Stimulated activated CD8-positive, alpha-beta memory T cell treated with anti-CD3 and anti-CD28 coated beads, Interleukin-12 subunit alpha, Interleukin-12 subunit beta, amount 100 ng/mL, for 4 hours (primary cell): Measurements from ENCODE around the gene GAP43.

Experiments
- DNase-seq: peaks from one replicate; pipeline ENCODE4 v3.0.0-alpha.2; 2020; ENCODE audit warnings: low read depth

GAP43 gene

DNA sequence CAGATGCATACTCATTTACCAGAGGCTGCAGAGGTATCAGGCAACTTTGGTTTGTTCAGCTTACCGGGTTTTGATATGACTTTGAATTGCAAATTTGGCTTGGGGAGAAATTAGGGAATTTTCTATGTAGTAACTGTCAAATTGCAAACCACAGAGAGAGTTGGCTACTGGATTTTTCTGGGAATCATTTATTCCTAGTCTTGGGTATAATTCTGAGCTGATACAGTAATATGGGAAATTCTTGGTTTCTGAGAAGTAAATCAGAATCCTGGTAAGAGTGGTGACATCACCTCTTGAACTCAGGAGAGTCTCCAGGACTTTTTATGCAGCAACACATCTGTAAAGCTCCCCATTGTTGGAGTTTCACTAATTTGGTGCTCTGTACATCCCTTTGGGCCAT is 39.0 kb downstream of the GAP43 start:
- DNase-seq: no peak

DNA sequence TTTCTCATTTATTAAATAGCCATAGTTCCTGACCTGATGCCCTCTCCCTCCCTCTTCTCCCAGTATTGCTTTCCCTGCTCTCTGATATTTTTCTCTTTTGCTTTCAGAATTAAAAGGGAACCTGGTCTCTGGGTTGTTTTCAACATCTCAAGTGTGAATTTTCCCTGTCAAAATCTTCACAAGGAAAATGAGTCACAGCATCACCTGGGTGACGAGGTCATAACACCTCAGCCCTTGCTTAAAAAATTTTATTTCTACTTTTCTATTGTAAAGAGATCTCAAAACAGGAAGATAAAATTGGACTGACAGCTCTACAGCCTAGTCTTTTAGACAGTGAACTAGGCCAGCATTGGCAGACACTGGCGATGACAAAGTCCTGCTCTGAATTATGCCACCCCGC is 40.1 kb downstream of the GAP43 start:
- no peak for DNase-seq

DNA sequence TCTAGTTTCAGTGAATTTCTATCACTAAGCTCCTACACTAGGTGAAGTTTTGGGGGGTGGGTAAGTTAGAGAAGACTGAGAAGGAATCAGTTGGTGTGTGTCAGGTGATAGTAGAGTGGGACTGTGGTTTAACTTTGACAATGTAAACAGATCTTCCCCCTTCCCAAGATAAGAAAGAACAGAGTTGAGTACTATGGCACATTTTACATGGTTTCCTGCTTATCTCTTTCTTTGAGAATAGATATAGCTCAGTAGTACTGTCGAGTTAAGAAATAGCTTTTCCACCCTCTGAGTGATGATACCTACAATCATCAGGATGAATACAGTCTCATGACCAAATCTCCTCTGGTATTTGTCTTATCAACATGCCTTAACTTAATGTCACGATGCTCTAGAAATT is 42.8 kb downstream of the GAP43 start:
- no peak for DNase-seq

DNA sequence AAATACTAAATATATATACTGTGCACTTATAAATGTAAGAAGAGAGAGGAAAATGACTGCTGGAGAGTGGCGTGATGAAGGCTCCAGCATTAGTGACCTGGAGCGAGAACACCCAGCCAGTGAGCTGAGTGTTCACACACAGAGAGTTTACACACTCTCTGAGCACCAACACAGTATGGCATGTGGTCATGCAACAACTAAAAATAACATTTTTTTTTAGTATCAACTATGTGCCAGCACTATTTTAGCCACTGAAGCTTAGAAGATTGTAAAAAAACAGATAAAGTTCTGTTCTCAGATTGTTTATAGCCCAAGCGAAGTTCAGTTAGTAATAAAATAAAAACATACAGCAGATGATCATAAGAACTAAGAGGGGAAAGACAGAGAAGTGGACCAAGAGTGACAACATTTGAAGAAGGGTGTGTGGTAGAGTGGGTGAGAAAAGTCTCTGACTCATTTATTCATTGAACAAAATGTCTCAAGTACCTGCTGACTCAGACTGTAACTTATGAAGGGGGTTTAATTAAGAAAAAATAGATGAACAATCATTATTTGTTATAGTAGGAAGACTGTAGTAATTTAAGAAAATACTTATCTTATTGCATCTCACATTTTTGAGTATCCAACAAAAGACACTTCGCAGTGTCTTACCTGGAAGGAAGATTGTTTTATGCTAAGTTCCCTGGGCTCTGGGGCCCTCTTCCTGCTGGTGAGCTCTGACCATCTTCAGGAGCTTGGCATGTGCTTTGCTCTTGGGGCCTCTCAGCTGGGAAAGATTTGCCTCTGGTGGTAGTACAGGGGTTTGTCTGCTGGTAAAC is 43.8 kb downstream of the GAP43 start:
- no peak for DNase-seq

DNA sequence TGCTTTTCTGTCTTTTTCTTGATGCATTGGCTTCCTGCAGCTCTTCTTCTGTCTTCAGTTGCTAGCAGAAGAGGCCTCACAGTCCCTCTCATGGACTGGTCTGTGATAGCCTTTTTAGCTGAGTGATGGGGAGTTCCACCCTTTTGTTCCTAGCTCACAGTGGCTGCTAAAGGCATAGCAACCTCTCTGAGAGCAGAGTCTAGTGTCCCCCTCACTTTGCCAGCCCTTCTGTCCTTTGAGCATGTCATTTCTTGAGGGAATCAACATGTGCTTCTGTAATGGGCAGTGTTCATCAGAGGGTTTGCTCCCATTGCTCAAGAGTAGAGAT is 44.4 kb downstream of the GAP43 start:
- no peak for DNase-seq

DNA sequence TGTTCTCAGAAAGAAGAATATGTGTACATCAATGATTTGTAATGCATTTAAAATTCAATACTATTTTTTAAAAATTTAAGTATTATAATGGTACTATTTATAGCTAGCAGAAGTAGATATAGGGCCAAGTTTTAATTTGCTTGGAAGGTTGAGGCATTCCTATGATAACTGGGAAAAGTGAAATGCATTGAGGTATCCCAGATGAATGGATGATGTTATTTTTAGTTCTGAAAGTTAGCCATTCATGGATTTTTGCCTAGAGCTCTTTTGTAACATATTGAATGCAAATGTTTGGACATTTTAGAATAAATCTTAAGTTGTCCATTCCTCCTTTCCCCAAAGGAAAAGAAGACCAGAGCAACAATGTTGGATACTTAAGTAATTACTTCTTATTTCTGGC is 47.6 kb downstream of the GAP43 start:
- no peak for DNase-seq

DNA sequence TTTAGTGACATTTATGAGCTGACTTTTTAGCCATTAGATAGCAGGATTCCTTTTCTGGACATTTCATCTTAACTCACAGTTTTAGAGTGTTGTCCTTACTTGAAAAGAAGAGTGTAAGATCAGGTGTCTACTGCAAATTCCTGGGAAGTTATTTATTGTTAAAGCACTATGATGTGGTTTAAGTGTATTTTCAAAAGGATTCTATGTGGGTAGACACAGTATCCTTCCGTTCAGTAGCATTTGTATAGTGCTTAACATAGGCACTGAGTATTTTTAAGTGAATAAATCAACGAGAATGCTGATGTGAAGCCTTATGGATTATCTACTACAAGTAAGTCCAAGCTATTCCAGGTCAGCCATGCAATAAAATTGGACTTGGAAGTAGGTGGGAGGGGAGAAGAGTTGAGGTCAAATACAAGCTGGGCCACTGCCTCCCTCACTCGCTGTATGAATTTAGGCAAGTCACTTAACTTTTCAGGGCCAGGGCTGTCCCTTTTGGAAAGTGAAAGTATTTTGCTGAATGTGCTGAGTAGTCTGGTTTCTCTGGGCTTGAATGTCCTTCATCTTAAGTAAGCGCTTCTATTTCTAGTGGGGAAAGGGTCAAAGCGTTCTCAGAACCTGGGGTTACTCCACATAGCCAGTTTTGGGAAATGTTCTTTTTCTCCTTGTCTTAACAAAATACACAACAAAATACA is 48.6 kb downstream of the GAP43 start:
- no peak for DNase-seq

DNA sequence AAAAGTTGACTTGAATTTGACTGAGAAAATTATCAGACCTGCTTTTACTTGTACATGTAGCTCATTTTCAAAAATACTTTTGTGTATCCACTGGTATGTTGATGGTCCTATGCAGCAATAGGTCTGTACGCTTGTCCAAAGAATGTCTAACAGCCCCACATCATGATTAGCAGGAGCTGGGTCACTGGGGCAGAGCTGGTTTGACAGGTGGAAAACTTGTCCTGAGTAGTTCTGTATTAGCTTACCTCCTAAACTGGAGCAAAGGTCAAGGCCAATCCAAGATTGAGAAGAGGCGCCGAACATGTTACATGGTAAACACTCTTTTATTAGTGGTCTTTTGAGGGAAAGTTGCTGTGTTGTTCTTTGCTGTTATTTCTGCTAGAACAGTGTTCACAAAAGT is 50.6 kb downstream of the GAP43 start:
- DNase-seq: no peak

DNA sequence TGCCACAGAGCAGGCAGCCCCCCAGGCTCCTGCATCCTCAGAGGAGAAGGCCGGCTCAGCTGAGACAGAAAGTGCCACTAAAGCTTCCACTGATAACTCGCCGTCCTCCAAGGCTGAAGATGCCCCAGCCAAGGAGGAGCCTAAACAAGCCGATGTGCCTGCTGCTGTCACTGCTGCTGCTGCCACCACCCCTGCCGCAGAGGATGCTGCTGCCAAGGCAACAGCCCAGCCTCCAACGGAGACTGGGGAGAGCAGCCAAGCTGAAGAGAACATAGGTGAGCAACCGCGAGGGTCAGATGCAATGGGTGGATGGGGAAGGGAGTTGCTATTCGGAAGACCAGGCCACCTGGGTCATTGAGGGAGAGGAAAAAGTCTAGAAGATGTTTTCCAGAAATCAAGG is 53.0 kb downstream of the GAP43 start:
- no peak for DNase-seq

DNA sequence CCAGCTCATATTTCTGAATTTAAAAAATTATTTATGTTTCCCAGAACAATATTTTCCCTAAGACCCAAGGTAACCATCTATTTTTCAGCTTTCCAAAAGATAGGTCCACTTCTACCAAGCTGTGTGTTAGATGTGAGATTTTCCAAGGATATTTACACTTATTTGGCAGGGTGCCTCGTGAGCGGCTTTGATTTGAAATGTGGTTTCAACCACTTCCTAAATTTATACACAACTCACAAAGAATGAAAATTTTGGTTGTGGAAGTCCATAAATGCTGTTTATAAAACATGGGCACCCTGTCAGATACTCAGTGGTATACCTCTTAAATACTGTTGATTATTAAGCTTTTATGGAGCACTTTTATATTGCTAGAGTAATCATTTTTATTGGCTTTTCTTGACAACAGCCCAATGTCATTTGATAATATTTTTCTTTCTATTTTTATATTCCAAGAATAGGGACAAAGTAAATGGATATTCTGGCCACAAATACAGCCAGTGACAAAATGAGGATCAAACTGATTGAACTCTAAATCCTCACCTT is 57.6 kb downstream of the GAP43 start:
- DNase-seq: no peak

DNA sequence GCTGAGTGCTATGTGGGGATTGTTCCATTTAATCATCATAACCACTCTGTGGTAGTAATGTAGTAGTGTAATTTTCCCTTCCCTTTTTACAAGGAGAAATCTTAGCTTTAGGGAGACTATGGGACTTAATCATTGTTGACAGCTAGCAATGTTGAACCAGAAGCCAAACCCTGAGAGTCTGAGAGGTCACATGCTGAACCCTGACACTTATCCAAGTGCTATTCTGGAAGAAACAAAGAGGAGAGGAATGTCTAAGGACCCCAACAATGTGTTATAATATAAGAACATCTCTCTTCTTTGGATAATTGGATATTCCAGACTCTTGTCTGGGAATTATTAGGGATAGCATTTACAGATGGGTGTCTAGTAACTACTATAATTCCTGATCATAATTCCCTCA is 58.4 kb downstream of the GAP43 start:
- DNase-seq: no peak

DNA sequence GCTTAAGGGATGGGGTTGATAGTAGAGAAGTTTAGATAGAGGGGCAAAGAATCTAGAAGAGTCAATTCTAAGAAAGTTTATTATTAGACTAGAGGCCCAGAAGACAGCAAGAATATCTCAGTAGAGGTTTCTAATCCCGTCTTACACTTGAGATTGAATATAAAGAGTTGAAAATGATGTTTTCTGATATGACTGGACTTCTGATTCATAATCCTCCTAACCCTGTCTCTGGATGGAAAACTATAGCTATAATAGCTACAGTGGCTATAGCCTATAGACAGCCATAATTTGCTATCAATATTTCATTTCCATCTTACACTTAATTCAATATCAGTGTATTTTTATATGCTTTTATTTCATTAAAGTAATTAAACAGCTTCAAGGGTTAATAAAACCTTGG is 60.0 kb downstream of the GAP43 start:
- no peak for DNase-seq

DNA sequence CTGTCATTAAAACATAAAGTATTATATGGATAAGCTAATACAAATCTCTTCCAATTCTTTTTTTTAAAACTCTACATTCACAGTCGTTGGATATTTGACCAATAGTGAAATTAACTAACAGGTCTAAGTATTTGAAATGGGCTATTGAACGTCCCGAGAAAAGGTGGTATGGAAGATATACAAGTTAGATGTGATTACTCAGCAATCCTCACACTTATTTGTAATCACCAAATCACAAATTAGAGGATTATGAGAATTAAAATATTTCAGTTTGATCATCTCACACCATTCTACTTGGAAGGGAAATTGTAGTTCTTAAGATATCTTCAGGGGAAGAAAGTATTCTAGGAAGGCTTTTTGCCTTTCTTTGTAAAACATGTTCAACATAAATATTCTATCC is 60.5 kb downstream of the GAP43 start:
- DNase-seq: no peak

DNA sequence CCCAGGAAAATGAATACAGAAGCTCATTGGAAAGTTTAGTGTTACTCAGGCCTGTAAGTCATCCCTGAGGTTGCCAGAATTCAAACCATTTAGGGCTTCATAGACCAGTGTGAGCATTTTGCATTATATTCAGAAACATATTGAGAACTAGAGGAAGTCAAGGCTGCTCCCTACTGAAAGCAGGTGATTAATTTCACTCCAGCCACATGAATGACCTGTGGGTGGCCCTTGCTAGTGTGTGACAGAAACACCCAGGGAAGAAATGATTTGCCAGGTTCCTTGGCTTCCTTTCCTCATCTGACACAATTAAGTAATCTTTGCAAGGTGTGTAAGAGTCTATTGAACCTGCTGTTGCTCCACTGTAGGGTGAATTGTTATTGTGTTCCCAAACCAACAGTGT is 61.8 kb downstream of the GAP43 start:
- no peak for DNase-seq

DNA sequence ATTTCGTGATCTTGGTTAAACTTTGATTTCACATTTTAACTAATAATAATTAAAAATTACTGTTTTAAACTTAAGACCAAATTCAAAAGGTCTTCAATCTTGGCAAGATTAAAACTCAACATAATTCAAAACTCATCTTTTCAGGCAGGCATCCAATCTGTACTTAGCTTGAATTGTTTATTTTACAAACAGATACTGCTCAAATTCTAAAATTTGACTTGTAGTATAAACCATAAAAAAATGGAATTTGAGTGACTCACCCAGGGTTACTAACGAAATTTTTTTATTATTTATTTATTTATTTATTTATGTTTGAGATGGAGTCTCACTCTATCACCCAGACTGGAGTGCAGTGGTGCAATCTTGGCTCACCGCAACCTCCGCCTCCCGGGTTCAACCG is 64.4 kb downstream of the GAP43 start:
- no peak for DNase-seq

DNA sequence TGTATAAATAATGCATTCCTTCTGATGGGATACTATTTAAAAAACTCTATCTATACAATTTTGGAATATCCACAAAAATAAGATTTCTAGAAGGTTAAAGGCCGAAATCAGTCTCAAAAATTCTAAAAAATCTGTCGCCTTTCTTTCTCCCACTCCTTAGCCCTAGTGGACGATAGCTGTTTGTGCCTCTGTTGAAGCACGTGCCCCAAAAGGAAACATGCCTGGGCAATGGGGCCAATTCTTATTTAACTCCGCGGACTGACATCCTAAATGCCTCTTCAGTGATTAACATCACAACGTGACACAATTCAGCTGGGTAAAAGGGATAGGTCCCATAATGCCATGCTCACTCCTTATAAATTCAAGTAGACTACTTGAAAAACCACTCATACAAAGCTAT is 65.1 kb downstream of the GAP43 start:
- DNase-seq: no peak

DNA sequence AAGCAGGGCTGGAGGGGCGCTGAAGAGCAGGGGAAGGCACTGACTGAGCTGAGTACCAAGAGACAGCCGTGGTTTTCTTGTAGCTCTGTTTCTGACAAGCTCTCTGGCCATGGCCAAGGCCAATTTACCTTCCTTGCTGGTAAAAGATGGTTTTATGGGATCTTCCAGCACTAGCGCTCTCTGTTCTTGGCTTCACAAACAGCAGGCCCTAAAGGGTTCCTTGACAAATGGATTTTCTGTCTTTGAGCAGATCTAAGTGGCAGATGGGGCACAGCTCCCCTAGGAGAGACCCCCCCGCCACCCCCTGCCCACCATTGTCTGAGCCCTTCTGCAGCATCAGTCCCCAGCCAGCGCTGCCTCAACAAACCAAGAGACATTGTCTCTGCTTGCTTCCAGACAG is 66.6 kb downstream of the GAP43 start:
- DNase-seq: no peak

DNA sequence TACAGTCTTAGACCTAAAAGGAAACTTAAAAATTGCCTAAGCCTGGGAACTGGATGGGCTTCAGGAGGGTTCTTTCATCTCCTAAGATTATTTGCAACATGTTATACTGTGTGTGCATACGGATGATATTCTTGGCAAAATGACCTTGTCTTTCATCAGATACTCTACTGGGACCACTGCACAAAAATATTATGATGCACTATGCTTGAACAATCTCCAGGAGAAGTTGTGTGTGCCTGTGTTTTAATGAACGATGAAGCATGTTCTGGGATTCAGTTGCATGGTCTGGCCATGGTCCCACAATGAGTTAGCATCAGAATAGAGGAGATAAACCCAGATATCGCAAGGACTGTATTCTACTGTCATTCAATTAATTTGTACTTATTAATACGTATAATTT is 68.7 kb downstream of the GAP43 start:
- no peak for DNase-seq

DNA sequence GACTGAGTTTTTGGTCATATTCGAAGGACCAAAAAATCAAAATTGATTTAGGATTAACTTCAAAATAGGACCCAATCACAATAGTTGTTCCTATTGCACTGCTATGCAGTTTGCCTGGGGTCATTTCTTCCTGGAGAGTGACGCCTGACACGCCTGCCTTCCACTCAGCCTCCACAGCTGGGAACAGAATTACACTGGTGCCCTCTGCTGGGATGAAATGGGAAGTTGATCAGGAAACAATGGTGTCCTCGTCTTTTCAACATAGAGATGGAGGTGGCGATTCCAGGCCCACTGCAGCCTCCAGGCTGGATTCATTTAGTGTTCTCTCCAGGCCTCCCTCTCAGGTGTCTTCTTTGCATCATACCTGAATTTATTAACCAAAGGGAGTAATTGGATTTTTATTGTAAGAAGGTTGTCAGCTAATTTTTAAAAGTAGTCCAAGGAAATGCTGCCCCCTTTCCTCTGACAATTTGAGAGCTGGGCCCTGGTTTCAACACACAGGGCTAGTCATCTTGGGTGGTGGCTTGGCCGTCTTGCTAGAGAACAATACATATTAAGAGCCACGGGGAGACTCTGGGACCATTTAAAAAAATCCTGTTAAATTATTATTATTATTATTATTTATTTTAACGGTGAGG is 69.7 kb downstream of the GAP43 start:
- DNase-seq: peak; percentile 19

DNA sequence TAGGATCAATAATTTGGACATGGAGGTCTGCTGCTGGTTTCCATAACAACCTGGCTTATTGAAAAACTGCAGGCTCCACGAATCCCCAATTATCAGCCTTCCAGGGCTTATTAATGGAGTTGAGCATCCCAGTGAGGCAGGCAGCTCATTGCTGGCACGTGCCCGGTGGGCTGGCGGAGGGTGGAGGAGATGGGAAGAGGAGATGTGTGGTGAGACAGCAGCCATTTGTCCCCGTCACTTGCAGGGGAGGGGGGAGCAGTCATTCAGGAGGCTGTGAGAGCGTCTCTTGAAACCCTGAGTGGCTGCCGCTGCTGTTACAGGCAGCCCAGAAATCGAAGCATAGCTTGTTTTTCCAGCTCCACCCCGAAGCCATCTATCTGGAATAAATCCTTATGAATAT is 70.6 kb downstream of the GAP43 start:
- DNase-seq: no peak

DNA sequence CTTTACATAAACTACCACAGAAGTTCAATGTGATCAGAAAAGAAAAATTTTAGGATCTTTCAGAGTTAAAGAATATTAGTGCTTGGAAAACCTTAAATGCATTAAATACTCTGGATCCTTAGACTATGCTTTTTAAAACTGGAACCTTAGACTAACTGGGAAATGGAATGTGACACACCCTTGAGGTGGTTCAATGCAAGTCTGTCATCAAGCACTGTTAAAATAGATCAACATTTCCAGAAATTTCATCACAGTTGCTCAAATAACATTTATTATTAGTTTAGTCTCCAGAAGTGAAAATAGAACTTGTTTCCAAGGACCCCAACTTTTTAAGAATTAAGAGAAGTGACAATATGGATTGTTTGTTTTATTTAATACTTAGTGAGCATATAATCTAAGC is 71.8 kb downstream of the GAP43 start:
- no peak for DNase-seq

DNA sequence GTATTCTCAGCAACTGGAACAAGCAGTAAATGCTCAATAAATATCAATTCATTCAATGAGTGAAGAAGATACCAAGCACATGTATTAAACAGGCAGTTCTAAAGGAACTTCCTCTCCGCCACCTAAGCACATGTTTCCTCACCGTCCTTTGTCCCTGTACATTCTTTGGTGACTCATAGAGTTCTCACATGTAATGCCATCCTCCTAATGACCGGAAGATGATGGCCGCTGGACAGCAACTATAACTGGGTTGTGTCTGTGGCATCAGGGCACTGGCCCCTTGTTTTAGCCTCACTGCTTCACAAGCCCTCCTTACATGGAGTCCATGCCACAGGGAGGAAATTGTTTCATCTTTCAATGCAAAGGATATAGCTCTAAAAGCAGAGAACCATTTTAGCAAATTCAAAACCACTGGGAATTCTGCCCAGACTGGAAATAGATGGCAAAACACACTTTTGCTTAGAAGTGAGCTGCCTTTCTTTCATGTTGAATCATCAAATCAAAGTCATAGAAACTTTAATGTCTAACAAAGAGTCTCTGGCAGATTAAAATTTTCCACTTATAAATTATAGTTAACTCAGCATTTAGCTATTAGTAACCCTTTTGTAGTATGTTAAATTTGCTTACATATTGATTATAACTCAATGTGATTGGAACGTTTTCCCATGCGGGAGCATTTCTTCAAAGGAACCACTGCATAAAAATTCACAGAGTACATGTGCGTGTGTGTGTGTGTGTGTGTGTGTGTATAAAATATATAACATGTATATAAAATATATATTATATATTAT is 74.1 kb downstream of the GAP43 start:
- DNase-seq: no peak
